ENCODE results near the gene KCTD7. TPM values are rescaled to one million over a fixed set of nuclear protein-coding genes. Genes with fewer than 3 reads are reported as not detected.

KCTD7 gene
- total and polyA plus RNA-seq, 2 of the 13 experiments (the other 11 are each of a cell fraction or from before 2014, with no cell fraction given): 7.3 to 13.5 TPM

DNA sequence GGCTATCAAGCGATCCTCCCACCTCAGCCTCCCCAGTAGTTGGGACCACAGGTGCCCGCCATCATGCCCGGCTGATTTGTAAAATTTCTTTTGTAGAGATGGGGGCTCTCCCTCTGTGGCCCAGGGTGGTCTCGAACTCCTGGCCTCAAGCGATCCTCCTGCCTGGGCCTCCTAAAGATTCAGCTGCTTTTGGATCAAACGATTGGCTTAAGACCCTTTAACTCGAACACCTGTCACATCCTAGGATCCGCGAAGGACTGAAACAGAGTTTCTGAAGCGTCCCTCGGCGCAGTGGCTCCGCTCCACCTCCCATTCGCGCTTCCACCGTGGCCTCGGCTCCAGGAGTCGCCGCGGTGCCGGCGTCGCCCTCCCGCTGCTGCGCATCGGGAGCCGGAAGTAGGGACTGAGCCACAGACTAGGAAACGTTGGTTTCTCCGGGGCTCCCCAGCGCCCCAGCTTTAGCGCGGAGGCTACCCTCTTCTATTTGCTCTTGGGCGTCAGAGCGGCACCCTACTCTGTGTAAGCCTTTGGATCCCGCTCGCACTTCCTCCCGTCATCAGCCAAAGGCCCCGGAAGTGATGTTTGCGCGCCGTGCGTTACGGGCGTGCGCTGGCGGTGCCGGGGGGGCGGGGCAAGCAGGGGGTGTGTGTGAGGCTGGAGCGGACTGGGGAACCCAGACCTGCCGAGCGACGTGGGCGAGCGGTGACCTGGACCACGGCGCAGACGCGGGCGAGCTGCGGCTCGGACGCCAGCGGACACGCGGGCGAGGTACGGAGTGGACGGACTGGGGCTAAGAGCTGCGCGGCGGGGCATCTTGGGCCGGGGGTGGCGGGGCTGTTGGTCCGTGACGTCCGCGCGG lies 53.0 kb downstream of the KCTD7 start (continued):
- TF ChIP-seq, protein P1, sequence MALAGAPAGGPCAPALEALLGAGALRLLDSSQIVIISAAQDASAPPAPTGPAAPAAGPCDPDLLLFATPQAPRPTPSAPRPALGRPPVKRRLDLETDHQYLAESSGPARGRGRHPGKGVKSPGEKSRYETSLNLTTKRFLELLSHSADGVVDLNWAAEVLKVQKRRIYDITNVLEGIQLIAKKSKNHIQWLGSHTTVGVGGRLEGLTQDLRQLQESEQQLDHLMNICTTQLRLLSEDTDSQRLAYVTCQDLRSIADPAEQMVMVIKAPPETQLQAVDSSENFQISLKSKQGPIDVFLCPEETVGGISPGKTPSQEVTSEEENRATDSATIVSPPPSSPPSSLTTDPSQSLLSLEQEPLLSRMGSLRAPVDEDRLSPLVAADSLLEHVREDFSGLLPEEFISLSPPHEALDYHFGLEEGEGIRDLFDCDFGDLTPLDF (CRISPR knock-in tag; IDR thresholded peaks at IDR 0.05): peak; percentile 47; the same call in 1 of the 2 replicates
- TF ChIP-seq ZNF101 (CRISPR knock-in tag; IDR thresholded peaks at IDR 0.05; ENCODE audit: borderline replicate concordance, low read depth): 0 out of 2 replicates have a peak, but pooled peaks have one; percentile 32
- no peak for TF ChIP-seq ATM (IDR thresholded peaks at IDR 0.05; ENCODE audit: borderline replicate concordance)
- TF ChIP-seq KDM2A (CRISPR knock-in tag; IDR thresholded peaks at IDR 0.05; ENCODE audit: borderline replicate concordance, low read depth): peak; percentile 100
- peak; percentile 82; the same call in 1 of the 2 replicates for TF ChIP-seq ZNF776 (CRISPR knock-in tag; IDR thresholded peaks at IDR 0.05)
- no peak for TF ChIP-seq NBN (conservative IDR thresholded peaks at IDR 0.05)
- TF ChIP-seq NFKB2 (CRISPR knock-in tag; IDR thresholded peaks at IDR 0.05; ENCODE audit: borderline replicate concordance): no peak
- TF ChIP-seq ZNF549 (CRISPR knock-in tag; IDR thresholded peaks at IDR 0.05): no peak
- TF ChIP-seq, protein P2, sequence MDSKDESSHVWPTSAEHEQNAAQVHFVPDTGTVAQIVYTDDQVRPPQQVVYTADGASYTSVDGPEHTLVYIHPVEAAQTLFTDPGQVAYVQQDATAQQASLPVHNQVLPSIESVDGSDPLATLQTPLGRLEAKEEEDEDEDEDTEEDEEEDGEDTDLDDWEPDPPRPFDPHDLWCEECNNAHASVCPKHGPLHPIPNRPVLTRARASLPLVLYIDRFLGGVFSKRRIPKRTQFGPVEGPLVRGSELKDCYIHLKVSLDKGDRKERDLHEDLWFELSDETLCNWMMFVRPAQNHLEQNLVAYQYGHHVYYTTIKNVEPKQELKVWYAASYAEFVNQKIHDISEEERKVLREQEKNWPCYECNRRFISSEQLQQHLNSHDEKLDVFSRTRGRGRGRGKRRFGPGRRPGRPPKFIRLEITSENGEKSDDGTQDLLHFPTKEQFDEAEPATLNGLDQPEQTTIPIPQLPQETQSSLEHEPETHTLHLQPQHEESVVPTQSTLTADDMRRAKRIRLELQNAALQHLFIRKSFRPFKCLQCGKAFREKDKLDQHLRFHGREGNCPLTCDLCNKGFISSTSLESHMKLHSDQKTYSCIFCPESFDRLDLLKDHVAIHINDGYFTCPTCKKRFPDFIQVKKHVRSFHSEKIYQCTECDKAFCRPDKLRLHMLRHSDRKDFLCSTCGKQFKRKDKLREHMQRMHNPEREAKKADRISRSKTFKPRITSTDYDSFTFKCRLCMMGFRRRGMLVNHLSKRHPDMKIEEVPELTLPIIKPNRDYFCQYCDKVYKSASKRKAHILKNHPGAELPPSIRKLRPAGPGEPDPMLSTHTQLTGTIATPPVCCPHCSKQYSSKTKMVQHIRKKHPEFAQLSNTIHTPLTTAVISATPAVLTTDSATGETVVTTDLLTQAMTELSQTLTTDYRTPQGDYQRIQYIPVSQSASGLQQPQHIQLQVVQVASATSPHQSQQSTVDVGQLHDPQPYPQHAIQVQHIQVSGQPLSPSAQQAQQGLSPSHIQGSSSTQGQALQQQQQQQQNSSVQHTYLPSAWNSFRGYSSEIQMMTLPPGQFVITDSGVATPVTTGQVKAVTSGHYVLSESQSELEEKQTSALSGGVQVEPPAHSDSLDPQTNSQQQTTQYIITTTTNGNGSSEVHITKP (CRISPR knock-in tag; IDR thresholded peaks at IDR 0.05; ENCODE audit: low read depth): no peak
- peak; percentile 69; the same call in 1 of the 2 replicates for TF ChIP-seq MTF2 (CRISPR knock-in tag; IDR thresholded peaks at IDR 0.05; ENCODE audit: borderline replicate concordance)
- no peak for TF ChIP-seq SIN3B (IDR thresholded peaks at IDR 0.05; ENCODE audit: low read length)
- TF ChIP-seq ZNF501 (CRISPR knock-in tag; IDR thresholded peaks at IDR 0.05): peak; percentile 91
- TF ChIP-seq EP300 (IDR thresholded peaks at IDR 0.05; ENCODE audit: low read depth in 2 of 2, low read length in 2 of 2): no peak
- TF ChIP-seq EP300 (CRISPR knock-in tag; IDR thresholded peaks at IDR 0.05; ENCODE audit: borderline replicate concordance): no peak
- no peak for TF ChIP-seq THAP8 (CRISPR knock-in tag; IDR thresholded peaks at IDR 0.05; ENCODE audit: borderline replicate concordance)
- TF ChIP-seq ZNF772 (CRISPR knock-in tag; IDR thresholded peaks at IDR 0.05): peak; percentile 58; the same call in 1 of the 2 replicates
- peak; percentile 30; the same call in 1 of the 2 replicates for TF ChIP-seq SP5 (CRISPR knock-in tag; IDR thresholded peaks at IDR 0.05; ENCODE audit: borderline replicate concordance, low read depth)
- no peak for TF ChIP-seq KDM5A (IDR thresholded peaks at IDR 0.05; ENCODE audit: borderline replicate concordance, low read length)
- no peak for TF ChIP-seq ZFP36L2 (CRISPR knock-in tag; IDR thresholded peaks at IDR 0.05)
- no peak for TF ChIP-seq RARG (CRISPR knock-in tag; IDR thresholded peaks at IDR 0.05; ENCODE audit: low read depth)
- TF ChIP-seq ZNF670 (CRISPR knock-in tag; IDR thresholded peaks at IDR 0.05; ENCODE audit: borderline replicate concordance): no peak
- no peak; the same call in 1 of the 2 replicates for TF ChIP-seq AHR (CRISPR knock-in tag; IDR thresholded peaks at IDR 0.05)
- TF ChIP-seq ZNF282 (IDR thresholded peaks at IDR 0.05; ENCODE audit: partially characterized antibody): no peak
- peak; percentile 67; the same call in 1 of the 2 replicates for TF ChIP-seq DMAP1 (CRISPR knock-in tag; IDR thresholded peaks at IDR 0.05)
- no peak for TF ChIP-seq ZNF674 (CRISPR knock-in tag; IDR thresholded peaks at IDR 0.05; ENCODE audit: low read depth)

All from HepG2 (cell line).